GM23338 (cell line): ENCODE results near the gene TSHZ3. TPM values are rescaled to one million over a fixed set of nuclear protein-coding genes. Genes with fewer than 3 reads are reported as not detected.

ENCODE experiments used
- ATAC-seq: fragments of 200-7000 bp; cut with Tn5 transposase; 3 replicates; pipeline ENCODE4 v1.9.1; 2020
- DNase-seq: peaks from one replicate; pipeline ENCODE4 v3.0.0-alpha.2; 2015; ENCODE audit warnings: low spot score
- H2AFZ ChIP-seq: fragments of 200-600 bp; sonication (generic); 2 replicates; pipeline ENCODE4 v1.8.0; 2016; ENCODE audit warnings: antibody characterized with exemption, mild to moderate bottlenecking, moderate library complexity
- H3F3A ChIP-seq: fragments of 200-600 bp; sonication (generic); replicated peaks from 2 replicates; pipeline ENCODE4 v1.8.0; 2017; ENCODE audit warnings: antibody characterized with exemption, mixed run types, low read depth
- H3K27ac ChIP-seq: fragments of 200-600 bp; sonication (generic); 2 replicates; pipeline ENCODE4 v1.6.1; 2016; ENCODE audit warnings: low read depth
- H3K27me3 ChIP-seq: fragments of 200-600 bp; sonication (generic); 2 replicates; pipeline ENCODE4 v1.8.0; 2016; ENCODE audit warnings: mild to moderate bottlenecking, mixed run types, moderate library complexity; ENCODE audit not compliant: insufficient read depth
- H3K36me3 ChIP-seq: fragments of 200-600 bp; sonication (generic); 2 replicates; pipeline ENCODE4 v1.8.0; 2016; ENCODE audit warnings: mild to moderate bottlenecking; ENCODE audit not compliant: insufficient read depth
- H3K4me1 ChIP-seq: fragments of 200-600 bp; sonication (generic); 2 replicates; pipeline ENCODE4 v1.8.0; 2016; ENCODE audit warnings: mild to moderate bottlenecking, moderate library complexity; ENCODE audit not compliant: insufficient read depth
- H3K4me2 ChIP-seq: fragments of 200-600 bp; sonication (generic); 2 replicates; pipeline ENCODE4 v1.7.1; 2017; ENCODE audit warnings: mixed run types
- H3K4me3 ChIP-seq: fragments of 200-600 bp; sonication (generic); 2 replicates; pipeline ENCODE4 v1.6.1; 2016; ENCODE audit warnings: mixed run types
- H3K79me2 ChIP-seq: fragments of 200-600 bp; sonication (generic); replicated peaks from 2 replicates; pipeline ENCODE4 v1.8.0; 2017; ENCODE audit warnings: mild to moderate bottlenecking; ENCODE audit not compliant: insufficient read depth
- H3K9me2 ChIP-seq: fragments of 200-600 bp; sonication (generic); 2 replicates; pipeline ENCODE4 v1.8.0; 2017; ENCODE audit not compliant: insufficient read depth
- H4K20me1 ChIP-seq: fragments of 200-600 bp; sonication (generic); replicated peaks from 2 replicates; pipeline ENCODE4 v1.8.0; 2017; ENCODE audit warnings: mild to moderate bottlenecking; ENCODE audit not compliant: insufficient read depth
- H3K27ac Mint-ChIP-seq: 2 replicates; pipeline ENCODE4 v1.8.0; 2020; ENCODE audit warnings: inconsistent platforms, mild to moderate bottlenecking, moderate library complexity, mixed read lengths
- H3K27me3 Mint-ChIP-seq: 3 replicates; pipeline ENCODE4 v1.8.0; 2022; ENCODE audit warnings: low read depth, mild to moderate bottlenecking, moderate library complexity, mixed read lengths, inconsistent platforms; ENCODE audit not compliant: insufficient read depth, poor library complexity
- H3K36me3 Mint-ChIP-seq: 3 replicates; pipeline ENCODE4 v1.8.0; 2021; ENCODE audit warnings: low read depth, mild to moderate bottlenecking, inconsistent platforms, moderate library complexity, mixed read lengths
- H3K4me1 Mint-ChIP-seq: 3 replicates; pipeline ENCODE4 v1.8.0; 2020; ENCODE audit warnings: mild to moderate bottlenecking, inconsistent platforms, mixed read lengths
- H3K4me3 Mint-ChIP-seq: 3 replicates; pipeline ENCODE4 v1.8.0; 2021; ENCODE audit warnings: moderate library complexity, mild to moderate bottlenecking, inconsistent platforms, mixed read lengths
- H3K9me3 Mint-ChIP-seq: 3 replicates; pipeline ENCODE4 v1.8.0; 2020; ENCODE audit warnings: moderate library complexity, mild to moderate bottlenecking, inconsistent platforms, mixed read lengths
- CREB1 ChIP-seq: fragments of 250-450 bp; sonication (Bioruptor Pico); IDR thresholded peaks from 2 replicates; pipeline ENCODE4 v1.5.0; 2020; ENCODE audit warnings: low read depth, mild to moderate bottlenecking, moderate library complexity
- ETS1 ChIP-seq: IDR thresholded peaks from 2 replicates; pipeline ENCODE4 v1.6.1; 2016; ENCODE audit warnings: antibody characterized with exemption
- EZH2 ChIP-seq: fragments of 200-600 bp; sonication (generic); IDR thresholded peaks from one replicate; pipeline ENCODE4 v1.8.0; 2017; ENCODE audit warnings: antibody characterized with exemption, mild to moderate bottlenecking, low read depth; ENCODE audit not compliant: unreplicated experiment
- EZH2phosphoT487 ChIP-seq: fragments of 200-600 bp; sonication (generic); IDR thresholded peaks from one replicate; pipeline ENCODE4 v1.8.1; 2018; ENCODE audit warnings: antibody characterized with exemption; ENCODE audit not compliant: unreplicated experiment
- JUNB ChIP-seq: IDR thresholded peaks from one replicate; pipeline ENCODE4 v1.6.1; 2016; ENCODE audit warnings: antibody characterized with exemption; ENCODE audit not compliant: unreplicated experiment
- NANOG ChIP-seq: IDR thresholded peaks from 2 replicates; pipeline ENCODE4 v1.6.1; 2016; ENCODE audit warnings: antibody characterized with exemption, borderline replicate concordance
- POLR2AphosphoS5 ChIP-seq: IDR thresholded peaks from 2 replicates; pipeline ENCODE4 v1.6.1; 2016; ENCODE audit warnings: antibody characterized with exemption, low read depth
- STAT1 ChIP-seq: IDR thresholded peaks from one replicate; pipeline ENCODE4 v1.6.1; 2016; ENCODE audit warnings: antibody characterized with exemption; ENCODE audit not compliant: unreplicated experiment
- ZNF114 ChIP-seq: fragments of 250-450 bp; sonication (Bioruptor Pico); IDR thresholded peaks from 2 replicates; pipeline ENCODE4 v1.5.0; 2020; ENCODE audit warnings: mild to moderate bottlenecking, moderate library complexity
- ZNF331 ChIP-seq: fragments of 250-450 bp; sonication (Bioruptor Pico); IDR thresholded peaks from 2 replicates; pipeline ENCODE4 v1.5.0; 2020; ENCODE audit warnings: low read depth, mild to moderate bottlenecking, moderate library complexity
- ZNF462 ChIP-seq: fragments of 250-450 bp; sonication (Bioruptor Pico); IDR thresholded peaks from 2 replicates; pipeline ENCODE4 v1.5.0; 2020; ENCODE audit warnings: mild to moderate bottlenecking, moderate library complexity
- polyA plus RNA-seq: library from polyadenylated mRNA; unstranded; fragments of >200 nt; fragmentation: Nextera tagmentation; extraction: Ambion mirVana; gene quantifications from 2 replicates; pipeline ENCODE4 v1.2.1, GENCODE V29; 2016
- total RNA-seq: library from RNA; depleted of rRNA; stranded (reverse); fragments of >200 nt; shearing (Covaris generic); gene quantifications from 2 replicates; pipeline ENCODE4 v1.2.3, GENCODE V29; 2014
- TF ChIP-seq, protein P1 (sequence below), 2 experiments: fragments of 200-600 bp in 1 of 2; sonication (generic) in 1 of 2; conservative IDR thresholded peaks; 2 replicates each; pipeline versions ENCODE4 v1.5.1 to v1.6.1; 2016 to 2017; ENCODE audit warnings: antibody characterized with exemption in 2 of 2, low read depth in 2 of 2, mild to moderate bottlenecking in 2 of 2, moderate library complexity in 1 of 2
- TF ChIP-seq, protein P2 (sequence below): IDR thresholded peaks from one replicate; pipeline ENCODE4 v1.6.1; 2018; ENCODE audit warnings: antibody characterized with exemption; ENCODE audit not compliant: unreplicated experiment

TSHZ3 gene
- total and polyA plus RNA-seq, 2 experiments from 2014 or later: 3.8 to 8.9 TPM

DNA sequence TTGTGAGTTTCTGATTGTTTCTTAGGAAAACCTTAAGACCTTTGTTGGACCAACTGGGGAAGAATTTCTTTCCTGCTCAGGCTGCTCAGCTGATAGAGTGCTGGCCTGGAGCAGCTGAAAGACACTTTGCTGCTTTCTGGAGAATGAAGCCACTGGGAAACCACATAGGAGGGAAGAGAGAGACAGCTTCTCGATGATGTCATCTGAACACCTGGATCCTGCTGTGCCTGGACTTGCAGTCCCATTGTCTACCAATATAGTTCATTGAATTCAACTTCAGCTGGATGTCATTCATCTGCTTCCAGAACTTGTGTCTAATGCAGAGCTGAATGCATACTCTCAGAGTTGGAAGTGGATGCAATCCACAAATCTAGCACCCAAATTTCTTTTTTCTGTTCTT, 34.3 kb upstream of the TSHZ3 start:
- Histone ChIP-seq H3K27me3 (no peaks in the 10 kb centered on the region), H3K4me3 (no peak overlapping the region), H3K79me2 (no peaks in the 10 kb centered on the region), H3K4me1 (no peaks in the 10 kb centered on the region), H3K27ac (no peak overlapping the region), H3K9me2 (no peaks in the 10 kb centered on the region), H3K4me2 (no peak overlapping the region), H3F3A (no peaks in the 10 kb centered on the region), H4K20me1 (no peaks in the 10 kb centered on the region), H2AFZ (no peak overlapping the region), H3K36me3 (no peaks in the 10 kb centered on the region)
- TF ChIP-seq JUNB (no peak), CREB1 (CRISPR knock-in tag) (no peak), EZH2 (no peak), ZNF114 (CRISPR knock-in tag) (no peak), ETS1 (no peak), ZNF462 (CRISPR knock-in tag) (no peak), EZH2phosphoT487 (no peak), POLR2AphosphoS5 (no peak), NANOG (no peak), ZNF331 (CRISPR knock-in tag) (no peak), STAT1 (no peak)
- TF ChIP-seq, protein P1, sequence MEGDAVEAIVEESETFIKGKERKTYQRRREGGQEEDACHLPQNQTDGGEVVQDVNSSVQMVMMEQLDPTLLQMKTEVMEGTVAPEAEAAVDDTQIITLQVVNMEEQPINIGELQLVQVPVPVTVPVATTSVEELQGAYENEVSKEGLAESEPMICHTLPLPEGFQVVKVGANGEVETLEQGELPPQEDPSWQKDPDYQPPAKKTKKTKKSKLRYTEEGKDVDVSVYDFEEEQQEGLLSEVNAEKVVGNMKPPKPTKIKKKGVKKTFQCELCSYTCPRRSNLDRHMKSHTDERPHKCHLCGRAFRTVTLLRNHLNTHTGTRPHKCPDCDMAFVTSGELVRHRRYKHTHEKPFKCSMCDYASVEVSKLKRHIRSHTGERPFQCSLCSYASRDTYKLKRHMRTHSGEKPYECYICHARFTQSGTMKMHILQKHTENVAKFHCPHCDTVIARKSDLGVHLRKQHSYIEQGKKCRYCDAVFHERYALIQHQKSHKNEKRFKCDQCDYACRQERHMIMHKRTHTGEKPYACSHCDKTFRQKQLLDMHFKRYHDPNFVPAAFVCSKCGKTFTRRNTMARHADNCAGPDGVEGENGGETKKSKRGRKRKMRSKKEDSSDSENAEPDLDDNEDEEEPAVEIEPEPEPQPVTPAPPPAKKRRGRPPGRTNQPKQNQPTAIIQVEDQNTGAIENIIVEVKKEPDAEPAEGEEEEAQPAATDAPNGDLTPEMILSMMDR (conservative IDR thresholded peaks at IDR 0.05; ENCODE audit: low read depth in 2 of 2): no peak
- TF ChIP-seq, protein P2, sequence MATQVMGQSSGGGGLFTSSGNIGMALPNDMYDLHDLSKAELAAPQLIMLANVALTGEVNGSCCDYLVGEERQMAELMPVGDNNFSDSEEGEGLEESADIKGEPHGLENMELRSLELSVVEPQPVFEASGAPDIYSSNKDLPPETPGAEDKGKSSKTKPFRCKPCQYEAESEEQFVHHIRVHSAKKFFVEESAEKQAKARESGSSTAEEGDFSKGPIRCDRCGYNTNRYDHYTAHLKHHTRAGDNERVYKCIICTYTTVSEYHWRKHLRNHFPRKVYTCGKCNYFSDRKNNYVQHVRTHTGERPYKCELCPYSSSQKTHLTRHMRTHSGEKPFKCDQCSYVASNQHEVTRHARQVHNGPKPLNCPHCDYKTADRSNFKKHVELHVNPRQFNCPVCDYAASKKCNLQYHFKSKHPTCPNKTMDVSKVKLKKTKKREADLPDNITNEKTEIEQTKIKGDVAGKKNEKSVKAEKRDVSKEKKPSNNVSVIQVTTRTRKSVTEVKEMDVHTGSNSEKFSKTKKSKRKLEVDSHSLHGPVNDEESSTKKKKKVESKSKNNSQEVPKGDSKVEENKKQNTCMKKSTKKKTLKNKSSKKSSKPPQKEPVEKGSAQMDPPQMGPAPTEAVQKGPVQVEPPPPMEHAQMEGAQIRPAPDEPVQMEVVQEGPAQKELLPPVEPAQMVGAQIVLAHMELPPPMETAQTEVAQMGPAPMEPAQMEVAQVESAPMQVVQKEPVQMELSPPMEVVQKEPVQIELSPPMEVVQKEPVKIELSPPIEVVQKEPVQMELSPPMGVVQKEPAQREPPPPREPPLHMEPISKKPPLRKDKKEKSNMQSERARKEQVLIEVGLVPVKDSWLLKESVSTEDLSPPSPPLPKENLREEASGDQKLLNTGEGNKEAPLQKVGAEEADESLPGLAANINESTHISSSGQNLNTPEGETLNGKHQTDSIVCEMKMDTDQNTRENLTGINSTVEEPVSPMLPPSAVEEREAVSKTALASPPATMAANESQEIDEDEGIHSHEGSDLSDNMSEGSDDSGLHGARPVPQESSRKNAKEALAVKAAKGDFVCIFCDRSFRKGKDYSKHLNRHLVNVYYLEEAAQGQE: no peak
- H3K27ac Mint-ChIP-seq: no peak overlapping the region
- H3K36me3 Mint-ChIP-seq: 0 out of 3 replicates have a peak, but pooled peaks cover 5% of the 10 kb centered on the region
- no peak overlapping the region for H3K4me3 Mint-ChIP-seq
- H3K9me3 Mint-ChIP-seq: no peaks in the 10 kb centered on the region
- ATAC-seq (no peak), DNase-seq (no peak)
- H3K4me1 Mint-ChIP-seq: peaks cover 6% of the 10 kb centered on the region
- H3K27me3 Mint-ChIP-seq: peaks cover 3% of the 10 kb centered on the region
